Lower leg skin (tissue), 4 donors: ENCODE results near the gene RERE. TPM values are rescaled to one million over a fixed set of nuclear protein-coding genes. Genes with fewer than 3 reads are reported as not detected.

Experiments used
- DNase-seq, 2 donors: peaks; one replicate each; pipeline ENCODE4 v3.0.0-alpha.2; 2019; ENCODE audit warnings: low spot score in 2 of 2
- H3K4me3 ChIP-seq: fragments of 200-600 bp; sonication (generic); 2 replicates; pipeline ENCODE4 v1.5.1; 2017; ENCODE audit warnings: mild to moderate bottlenecking, low read depth; ENCODE audit not compliant: poor library complexity, severe bottlenecking
- CTCF ChIP-seq, 3 donors: fragments of 450-650 bp; IDR thresholded peaks; one replicate each; pipeline ENCODE4 v1.5.1; 2016; ENCODE audit warnings: antibody characterized with exemption in 3 of 3, mild to moderate bottlenecking in 3 of 3, moderate library complexity in 2 of 3
- POLR2A ChIP-seq, 2 donors: fragments of 450-650 bp; IDR thresholded peaks; one replicate each; pipeline ENCODE4 v1.6.1; 2016 to 2017; ENCODE audit warnings: antibody characterized with exemption in 2 of 2, mild to moderate bottlenecking in 1 of 2, moderate library complexity in 1 of 2
- WGBS, 2 donors: methylation state at CpG; one replicate each; pipeline ENCODE4 v1.1.5; 2018; 5-methylcytosine and 5-hydroxymethylcytosine counted together
- intact Hi-C: fragments of 100-400 bp; cut with DNase I; formaldehyde crosslinking; loops from one replicate; pipeline ENCODE4 v1.15.0; 2023; ENCODE audit warnings: low total_unique reads
- total RNA-seq, 4 donors: library from RNA; depleted of rRNA; stranded (reverse); fragments of >200 nt; gene quantifications; one replicate each; pipeline ENCODE4 v1.1.0, GENCODE V29; 2016

The RERE gene
- total RNA-seq, 4 donors from 2014 or later, result 41.0 to 84.9 (median 76.8) TPM

- 79 to 85% methylated on average over 8 of the region's 8 CpGs for WGBS, 2 donors
- no peak for TF ChIP-seq CTCF (IDR thresholded peaks at IDR 0.05)
- no peak for TF ChIP-seq POLR2A (IDR thresholded peaks at IDR 0.05)
- intact Hi-C loops, result no loop called here
- H3K4me3 ChIP-seq, result no peak overlapping the region
- no peak for DNase-seq
Measured at GRCh38 chr1:8496473-8496872, 321.0 kb downstream of the RERE start.

- no peak overlapping the region for H3K4me3 ChIP-seq
- no peak for DNase-seq
- intact Hi-C loops, result no loop called here
- 84 to 92% methylated on average over 6 of the region's 6 CpGs for WGBS, 2 donors
- TF ChIP-seq CTCF (IDR thresholded peaks at IDR 0.05) (no peak), POLR2A (IDR thresholded peaks at IDR 0.05) (no peak)
Measured at GRCh38 chr1:8495928-8496401, 321.5 kb downstream of the RERE start.

- intact Hi-C loops, result no loop called here
- 94 to 100% methylated on average over 3 of the region's 3 CpGs for WGBS, 2 donors
Measured at GRCh38 chr1:8494681-8495080, 322.8 kb downstream of the RERE start.

GRCh38 chr1:8493916-8494540, 323.4 kb downstream of the RERE start:
- 77 to 79% methylated on average over 7 of the region's 7 CpGs for WGBS, 2 donors
- no peak overlapping the region for H3K4me3 ChIP-seq
- DNase-seq, result no peak
- no peak for TF ChIP-seq POLR2A (IDR thresholded peaks at IDR 0.05)
- no peak for TF ChIP-seq CTCF (IDR thresholded peaks at IDR 0.05)
- intact Hi-C loops, result no loop called here

More at GRCh38 chr1:8494681-8495080, 322.8 kb downstream of the RERE start:
- DNase-seq, result no peak
- H3K4me3 ChIP-seq, result no peak overlapping the region
- TF ChIP-seq CTCF (IDR thresholded peaks at IDR 0.05), result no peak
- TF ChIP-seq POLR2A (IDR thresholded peaks at IDR 0.05), result no peak

GRCh38 chr1:8487249-8487648, 330.2 kb downstream of the RERE start:
- no peak for DNase-seq
- no peak overlapping the region for H3K4me3 ChIP-seq
- intact Hi-C loops, result no loop called here
- TF ChIP-seq CTCF (IDR thresholded peaks at IDR 0.05) (no peak), POLR2A (IDR thresholded peaks at IDR 0.05) (no peak)
- 97 to 98% methylated on average over 2 of the region's 2 CpGs for WGBS, 2 donors

GRCh38 chr1:8486047-8486446, 331.4 kb downstream of the RERE start:
- no peak overlapping the region for H3K4me3 ChIP-seq
- WGBS, 2 donors, result 90 to 93% methylated on average over 5 of the region's 5 CpGs
- no peak for TF ChIP-seq POLR2A (IDR thresholded peaks at IDR 0.05)
- TF ChIP-seq CTCF (IDR thresholded peaks at IDR 0.05), result no peak
- intact Hi-C loops, result no loop called here
- no peak for DNase-seq
